ENCODE results near the gene MRPS15. TPM values are rescaled to one million over a fixed set of nuclear protein-coding genes. Genes with fewer than 3 reads are reported as not detected.

MRPS15 gene
- total RNA-seq, 2 experiments from 2014 or later, result 120 to 129 TPM

DNA sequence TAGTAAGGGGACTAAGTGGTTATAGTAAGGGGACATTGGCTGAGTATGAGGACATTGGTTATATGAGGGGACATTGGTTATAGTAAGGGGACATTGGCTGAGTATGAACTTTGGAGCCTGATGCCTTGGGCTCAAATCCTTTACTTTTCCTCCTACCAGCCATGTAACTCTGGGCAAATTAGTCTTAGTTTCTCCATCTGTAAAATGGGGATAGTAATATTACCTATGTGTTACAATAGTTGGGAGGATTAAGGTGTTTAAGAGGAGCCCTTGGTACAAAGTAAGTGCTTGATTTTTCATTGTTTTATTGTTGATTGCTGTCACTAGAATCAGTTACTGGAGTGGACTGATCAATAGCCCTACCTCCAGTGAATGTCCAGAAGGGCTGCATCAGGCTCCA, 16.7 kb downstream of the MRPS15 start:
- no peaks in the 10 kb centered on the region for H3K9me3 Mint-ChIP-seq
- TF ChIP-seq CTCF (IDR thresholded peaks at IDR 0.05), result no peak
- no peaks in the 10 kb centered on the region for H3K27me3 Mint-ChIP-seq
- intact Hi-C loops (cut with micrococcal nuclease), result no loop called here
- peaks cover 10% of the 10 kb centered on the region for H3K4me1 Mint-ChIP-seq (ENCODE audit: low read depth)
- ChIA-PET POLR2A (interaction anchor here (1.0 kb wide), 1 partner anchor 11 kb away, joined by 3 read pairs; no protein-coding TSS in a partner anchor), CTCF (interaction anchor here (1.1 kb wide), 1 partner anchor 105 kb away, joined by 3 read pairs; no protein-coding TSS in a partner anchor)
- no peak for DNase-seq
- H3K27ac Mint-ChIP-seq, result no peak overlapping the region
- no peak for ATAC-seq
- no peaks in the 10 kb centered on the region for H3K36me3 Mint-ChIP-seq (ENCODE audit: low read depth)
- no peak overlapping the region for H3K4me3 Mint-ChIP-seq

DNA sequence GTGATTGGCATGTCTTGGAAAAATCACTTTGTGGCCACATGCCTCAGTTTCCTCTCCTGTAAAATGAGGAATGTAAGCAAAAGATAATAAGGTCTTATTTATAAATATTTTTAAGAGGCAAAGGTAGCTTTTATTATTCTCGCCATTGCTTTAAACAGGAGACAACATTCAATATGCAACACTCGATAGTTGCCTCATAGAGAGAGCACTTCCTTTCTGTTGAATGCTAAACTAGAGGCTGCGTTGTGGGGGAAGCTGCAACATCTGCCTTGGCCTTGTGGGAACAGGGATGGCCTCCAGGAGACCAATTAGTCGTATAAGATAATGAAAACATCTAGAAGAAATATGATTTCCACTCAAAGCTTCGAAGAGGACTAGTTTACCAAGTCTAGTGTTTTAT, 17.4 kb downstream of the MRPS15 start:
- no peak for DNase-seq
- CTCF ChIA-PET, result interaction anchor here (1.0 to 1.1 kb wide), 2 partner anchors 104 to 161 kb away, joined by 3 read pairs; no protein-coding TSS in a partner anchor
- Mint-ChIP-seq H3K27ac (no peak overlapping the region), H3K4me1 (ENCODE audit: low read depth) (peaks cover 10% of the 10 kb centered on the region), H3K4me3 (no peak overlapping the region), H3K36me3 (ENCODE audit: low read depth) (no peaks in the 10 kb centered on the region), H3K27me3 (no peaks in the 10 kb centered on the region), H3K9me3 (no peaks in the 10 kb centered on the region)
- intact Hi-C loops (cut with micrococcal nuclease), result no loop called here
- ATAC-seq, result no peak
- POLR2A ChIA-PET, result interaction anchor here (1.0 kb wide), 1 partner anchor 12 kb away, joined by 3 read pairs; no protein-coding TSS in a partner anchor
- TF ChIP-seq CTCF (IDR thresholded peaks at IDR 0.05), result no peak

DNA sequence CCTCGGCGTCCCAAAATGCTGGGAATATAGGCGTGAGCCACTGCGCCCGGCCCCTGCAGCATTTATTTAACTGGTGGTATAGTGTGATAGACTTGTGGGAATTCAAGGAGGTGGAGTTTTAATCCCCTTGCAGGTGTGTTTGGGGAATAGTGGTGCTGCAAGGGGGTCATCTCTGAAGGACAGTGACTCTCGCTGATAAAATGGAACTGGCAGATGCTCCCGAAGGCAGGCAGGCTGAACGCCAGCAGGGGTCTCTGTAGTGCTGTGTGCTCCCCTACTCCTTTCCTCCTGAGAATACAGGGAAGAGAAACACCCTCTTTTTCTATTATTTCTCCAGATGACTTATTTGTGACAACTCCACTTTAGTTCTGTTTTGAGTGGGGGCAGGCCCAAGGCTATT, 17.9 kb downstream of the MRPS15 start:
- Mint-ChIP-seq H3K4me3 (no peak overlapping the region), H3K4me1 (ENCODE audit: low read depth) (peaks cover 6% of the 10 kb centered on the region), H3K36me3 (ENCODE audit: low read depth) (no peaks in the 10 kb centered on the region), H3K27ac (no peak overlapping the region), H3K27me3 (no peaks in the 10 kb centered on the region), H3K9me3 (no peaks in the 10 kb centered on the region)
- ChIA-PET CTCF (interaction anchor here (1.0 to 1.1 kb wide), 2 partner anchors 104 to 161 kb away, joined by 3 read pairs; no protein-coding TSS in a partner anchor), POLR2A (interaction anchor here (1.0 kb wide), 1 partner anchor 13 kb away, joined by 3 read pairs; no protein-coding TSS in a partner anchor)
- intact Hi-C loops (cut with micrococcal nuclease), result no loop called here
- DNase-seq, result peak; percentile 45
- TF ChIP-seq CTCF (IDR thresholded peaks at IDR 0.05), result no peak
- ATAC-seq, result no peak

- ChIA-PET POLR2A (no interaction called here), CTCF (no interaction called here)
- Mint-ChIP-seq H3K27me3 (no peaks in the 10 kb centered on the region), H3K4me1 (ENCODE audit: low read depth) (no peaks in the 10 kb centered on the region), H3K9me3 (no peaks in the 10 kb centered on the region), H3K27ac (no peak overlapping the region), H3K36me3 (ENCODE audit: low read depth) (no peaks in the 10 kb centered on the region), H3K4me3 (no peak overlapping the region)
- ATAC-seq, result no peak
- no peak for DNase-seq
- intact Hi-C loops (cut with micrococcal nuclease), result no loop called here
- no peak for TF ChIP-seq CTCF (IDR thresholded peaks at IDR 0.05)
These were observed 20.9 kb downstream of the MRPS15 start for GRCh38 chr1:36443297-36443696.

DNA sequence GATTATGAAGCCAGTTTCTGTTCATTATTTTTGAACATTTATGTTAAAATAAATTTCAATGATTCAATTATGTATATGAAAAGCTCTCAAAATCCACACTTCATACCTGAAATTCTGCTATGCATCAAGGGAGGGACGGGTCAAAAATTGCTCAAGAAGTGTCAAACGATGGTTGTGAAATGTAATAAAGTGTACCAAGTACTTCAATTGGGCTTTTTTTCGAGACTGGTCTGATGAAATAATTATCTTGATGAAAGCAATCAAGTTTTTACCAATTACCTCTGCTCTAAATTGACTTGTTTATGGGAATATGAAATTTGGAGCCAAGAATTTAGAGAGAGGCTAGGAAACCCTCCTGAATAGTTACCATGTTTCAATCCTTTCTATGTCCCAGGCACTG, 21.8 kb downstream of the MRPS15 start:
- H3K4me1 Mint-ChIP-seq (ENCODE audit: low read depth), result no peaks in the 10 kb centered on the region
- CTCF ChIA-PET, result interaction anchor here (0.5 kb wide), 1 partner anchor 13 kb away, joined by 3 read pairs; no protein-coding TSS in a partner anchor
- no peaks in the 10 kb centered on the region for H3K36me3 Mint-ChIP-seq (ENCODE audit: low read depth)
- POLR2A ChIA-PET, result interaction anchor here (0.6 kb wide), 1 partner anchor 12 kb away, joined by 3 read pairs; no protein-coding TSS in a partner anchor
- intact Hi-C loops (cut with micrococcal nuclease), result no loop called here
- no peak overlapping the region for H3K27ac Mint-ChIP-seq
- ATAC-seq (no peak), DNase-seq (no peak)
- no peaks in the 10 kb centered on the region for H3K27me3 Mint-ChIP-seq
- TF ChIP-seq CTCF (IDR thresholded peaks at IDR 0.05), result no peak
- no peak overlapping the region for H3K4me3 Mint-ChIP-seq
- no peaks in the 10 kb centered on the region for H3K9me3 Mint-ChIP-seq

Data from activated CD8-positive, alpha-beta T cell treated with anti-CD3 and anti-CD28 coated beads for 36 hours (primary cell).